NK-92 (cell line): ENCODE measurements around the gene DNASE1.

Experiments used
- DNase-seq: peaks from one replicate; lab custom pipeline; 2025; ENCODE audit not compliant: unreplicated experiment; lab: John Stamatoyannopoulos, UW

Gene DNASE1

DNA sequence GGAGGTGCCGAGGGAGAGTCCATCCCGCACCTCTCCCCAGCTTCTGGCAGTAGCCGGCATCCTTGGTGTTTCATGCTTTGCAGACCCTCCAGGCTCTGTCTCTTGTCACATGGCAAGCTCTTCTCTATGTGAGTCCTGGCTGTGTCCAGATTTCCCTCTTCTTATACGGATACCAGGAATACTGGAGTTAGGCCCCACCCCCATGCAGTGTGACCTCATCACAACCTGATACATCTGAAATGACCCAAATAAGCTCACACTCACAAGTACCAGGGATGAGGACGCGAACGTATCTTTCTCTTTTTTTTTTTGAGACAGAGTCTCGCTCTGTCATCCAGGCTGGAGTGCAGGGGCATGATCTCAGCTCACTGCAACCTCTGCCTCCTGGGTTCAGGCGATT is 39.6 kb downstream of the DNASE1 start:
- no peak for DNase-seq

DNA sequence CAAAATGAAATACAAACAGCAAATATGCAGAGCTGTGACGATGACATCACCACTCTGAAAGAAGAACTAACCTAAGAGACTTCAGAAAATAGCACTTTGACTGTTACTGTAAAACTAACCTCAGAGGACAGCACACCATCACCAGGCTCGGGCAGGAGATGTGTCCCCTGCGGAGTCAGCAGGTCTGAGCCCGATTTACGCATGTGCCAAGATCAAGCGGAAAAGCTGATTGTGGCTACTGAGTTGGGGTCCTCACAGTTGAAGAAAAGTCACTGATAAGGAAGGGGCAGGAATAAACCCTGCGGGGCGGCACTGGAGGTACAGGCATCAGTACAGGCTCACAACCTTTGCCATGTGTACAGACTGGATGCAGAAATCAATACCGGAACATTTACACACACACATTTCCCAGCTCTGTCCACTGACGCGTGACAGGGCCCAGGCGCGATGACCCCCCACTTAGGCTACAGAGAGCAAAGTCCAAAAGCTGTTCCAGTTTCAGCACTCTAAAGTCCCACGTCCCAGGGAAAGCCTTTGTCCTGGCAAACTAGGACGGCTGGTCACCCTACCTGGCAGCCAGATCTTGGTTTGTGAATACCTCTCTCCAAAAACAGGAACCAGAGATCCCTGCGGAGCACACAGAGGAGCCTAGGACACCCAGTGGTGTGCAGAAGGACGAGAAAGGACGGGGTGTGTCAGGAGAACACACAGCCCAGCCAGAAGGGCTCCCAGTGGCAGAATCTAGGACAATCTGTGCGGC is 41.3 kb downstream of the DNASE1 start:
- DNase-seq: no peak

DNA sequence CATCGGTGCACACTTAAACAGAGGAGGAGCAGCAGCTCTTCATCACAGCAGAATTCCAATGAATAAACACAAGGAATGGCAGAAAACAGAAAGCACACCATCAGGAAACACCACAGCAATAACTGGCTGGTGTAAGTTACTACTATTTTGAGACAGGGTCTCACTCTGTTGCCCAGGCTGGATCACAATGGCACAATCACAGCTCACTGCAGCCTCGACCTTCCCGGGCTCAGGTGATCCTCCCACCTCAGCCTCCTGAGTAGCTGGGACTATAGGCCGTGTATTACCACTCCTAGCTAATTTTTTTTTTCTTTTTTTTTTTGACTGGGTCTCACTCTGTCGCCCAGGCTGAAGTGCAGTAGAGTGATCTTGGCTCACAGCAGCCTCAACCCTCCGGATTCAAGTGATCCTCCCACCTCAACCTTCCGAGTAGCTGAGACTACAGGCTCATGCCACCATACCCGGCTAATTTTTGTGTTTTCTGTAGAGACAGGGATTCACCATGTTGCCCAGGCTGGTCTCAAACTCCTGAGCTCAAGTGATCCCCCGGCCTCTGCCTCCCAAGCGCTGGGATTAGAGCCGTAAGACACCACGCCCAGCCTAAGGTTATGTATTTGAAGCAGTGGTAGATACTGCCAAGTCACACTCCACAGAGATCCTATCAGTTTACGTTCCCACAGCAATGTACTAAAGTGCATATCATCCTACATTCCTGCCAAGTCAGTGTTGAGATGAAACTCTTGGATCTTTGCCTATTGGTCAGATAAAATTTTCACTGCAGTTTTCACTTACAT is 42.1 kb downstream of the DNASE1 start:
- DNase-seq: no peak

DNA sequence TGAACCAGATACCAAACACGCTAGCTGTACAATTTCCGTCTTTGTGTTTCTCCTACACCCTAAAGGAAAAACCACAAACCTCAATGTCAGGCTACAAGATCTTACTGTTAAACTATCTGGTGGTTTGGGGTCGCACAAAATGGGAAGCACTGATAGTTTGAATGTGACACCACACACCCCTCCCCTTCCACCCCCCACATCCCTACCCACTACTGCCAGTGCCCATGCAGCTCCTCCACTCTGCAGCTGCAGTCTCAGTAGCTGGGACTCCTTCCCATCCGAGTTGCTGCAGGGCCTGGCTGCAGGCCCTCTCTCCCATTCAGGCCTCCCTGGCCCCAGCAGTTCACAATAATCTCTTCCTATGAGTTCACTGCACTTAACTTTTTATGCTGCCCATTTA is 44.5 kb downstream of the DNASE1 start:
- DNase-seq: no peak

DNA sequence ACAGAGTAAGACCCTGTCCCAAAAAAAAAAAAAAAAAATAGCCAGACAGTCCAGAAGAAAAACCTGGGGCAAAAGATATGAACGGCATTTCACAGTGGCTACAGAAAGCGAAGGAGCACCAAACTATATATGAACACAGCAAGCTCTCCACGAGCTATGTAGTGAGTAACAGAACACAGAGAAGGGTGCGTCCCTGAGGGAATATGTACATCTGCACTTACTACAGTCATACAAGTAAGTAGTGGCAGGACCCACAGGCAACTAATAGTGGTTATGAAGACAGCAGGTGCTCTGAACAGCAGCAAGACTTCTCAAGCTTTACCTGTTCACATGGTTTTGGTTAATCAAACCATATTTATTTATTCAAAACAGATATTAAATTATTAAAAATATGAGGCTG is 47.0 kb downstream of the DNASE1 start:
- no peak for DNase-seq

DNA sequence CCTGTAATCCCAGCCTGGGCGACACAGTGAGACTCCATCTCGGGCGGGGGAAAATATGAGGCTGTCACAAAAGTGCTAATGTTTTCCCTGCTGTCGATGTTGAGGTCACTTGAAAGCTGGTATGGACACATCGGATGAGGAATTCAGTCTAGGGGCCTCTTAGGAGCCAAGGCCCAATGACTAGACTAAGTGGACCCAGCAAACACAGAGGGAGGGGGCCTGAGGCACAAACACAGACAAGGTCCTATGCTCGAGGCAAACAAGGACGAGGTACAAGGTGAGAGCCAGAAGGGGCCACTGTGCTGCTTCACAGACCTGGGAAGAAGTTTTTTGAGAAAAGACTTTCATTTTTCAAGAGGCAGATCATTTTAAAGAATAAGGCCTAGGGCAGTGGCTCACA is 47.6 kb downstream of the DNASE1 start:
- no peak for DNase-seq

DNA sequence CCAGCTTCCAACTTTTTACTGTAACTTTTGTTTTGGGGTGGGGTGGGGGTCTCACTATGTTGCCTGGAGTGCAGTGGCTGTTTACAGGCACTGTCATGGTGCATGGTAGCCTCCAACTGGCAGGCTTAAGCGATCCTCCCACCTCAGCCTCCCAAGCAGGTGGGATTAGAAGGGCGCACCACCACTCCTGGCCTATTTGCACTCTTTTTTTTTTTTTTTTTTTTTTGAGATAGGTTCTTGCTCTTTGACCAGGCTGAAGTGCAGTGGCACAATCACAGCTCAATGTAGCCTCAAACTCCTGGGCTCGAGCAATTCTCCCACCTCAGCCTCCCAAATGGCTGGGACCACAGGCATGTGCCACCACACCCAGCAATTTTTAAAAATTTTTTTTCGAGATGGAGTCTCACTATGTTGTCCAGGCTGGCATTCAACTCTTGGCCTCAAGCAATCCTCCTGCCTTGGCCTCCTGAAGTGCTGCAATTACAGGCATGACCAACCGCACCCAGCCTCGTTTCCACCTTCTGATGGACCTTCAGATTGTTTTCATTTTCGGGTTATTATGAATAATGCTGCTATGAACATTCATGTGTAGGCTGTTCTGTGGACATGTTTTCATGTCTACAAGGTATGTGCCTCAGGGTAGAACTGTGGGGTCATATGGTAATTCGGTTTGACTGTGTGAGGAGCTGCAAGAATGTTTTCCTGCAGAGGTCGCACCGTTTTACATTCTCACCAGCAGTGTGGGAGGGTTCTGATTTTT is 51.9 kb downstream of the DNASE1 start:
- DNase-seq: no peak
